Stimulated activated naive CD8-positive, alpha-beta T cell treated with anti-CD3 and anti-CD28 coated beads, Interleukin-15, Interleukin-2, amounts not matched to agents 100 U/mL and 50 U/mL, for 24 hours (primary cell): ENCODE data around the gene COX4I2.
A peak's percentile ranks its signal among the peaks of the same experiment; 100 is the strongest.

Experiments
- ATAC-seq: fragments of 150-1000 bp; cut with Tn5 transposase; one replicate; pipeline ENCODE4 v1.10.0; 2021
- DNase-seq: peaks from one replicate; pipeline ENCODE4 v3.0.0; 2021

Gene COX4I2

GRCh38 chr20:31677553-31678260, 40.0 kb downstream of the COX4I2 start:
- DNase-seq (no peak), ATAC-seq (no peak)

- no peak for ATAC-seq
- no peak for DNase-seq
These were observed 41.0 kb downstream of the COX4I2 start for GRCh38 chr20:31678389-31679356.

GRCh38 chr20:31679357-31680285, 41.9 kb downstream of the COX4I2 start:
- no peak for ATAC-seq
- DNase-seq: no peak

- DNase-seq: no peak
- no peak for ATAC-seq
These were observed 42.8 kb downstream of the COX4I2 start for GRCh38 chr20:31680286-31681127.

GRCh38 chr20:31681128-31681727, 43.5 kb downstream of the COX4I2 start:
- ATAC-seq (no peak), DNase-seq (no peak)

GRCh38 chr20:31681769-31682168, 44.1 kb downstream of the COX4I2 start:
- DNase-seq: no peak
- ATAC-seq: no peak

GRCh38 chr20:31682352-31682751, 44.6 kb downstream of the COX4I2 start:
- ATAC-seq: no peak
- DNase-seq: no peak

- no peak for DNase-seq
- no peak for ATAC-seq
These were observed 45.2 kb downstream of the COX4I2 start for GRCh38 chr20:31682927-31683326.

- DNase-seq (no peak), ATAC-seq (peak; percentile 11)
These were observed 46.7 kb downstream of the COX4I2 start for GRCh38 chr20:31684153-31685015.

- ATAC-seq (no peak), DNase-seq (no peak)
These were observed 48.3 kb downstream of the COX4I2 start for GRCh38 chr20:31685853-31686643.

GRCh38 chr20:31687777-31688176, 50.1 kb downstream of the COX4I2 start:
- DNase-seq (no peak), ATAC-seq (no peak)

- DNase-seq (no peak), ATAC-seq (no peak)
These were observed 51.4 kb downstream of the COX4I2 start for GRCh38 chr20:31689141-31689540.

- ATAC-seq (no peak), DNase-seq (no peak)
These were observed 52.5 kb downstream of the COX4I2 start for GRCh38 chr20:31690124-31690666.

GRCh38 chr20:31691646-31692275, 54.0 kb downstream of the COX4I2 start:
- DNase-seq: no peak
- peak; percentile 40 for ATAC-seq

- ATAC-seq: no peak
- no peak for DNase-seq
These were observed 55.7 kb downstream of the COX4I2 start for GRCh38 chr20:31693402-31693801.

- ATAC-seq (no peak), DNase-seq (no peak)
These were observed 56.4 kb downstream of the COX4I2 start for GRCh38 chr20:31693987-31694661.
